Astrocyte (in vitro differentiated cells and primary cell): ENCODE data around the gene ZFP1. TPM values are rescaled to one million over a fixed set of nuclear protein-coding genes. Genes with fewer than 3 reads are reported as not detected.

ENCODE experiments used
- DNase-seq: peaks from one replicate; pipeline ENCODE4 v3.0.0-alpha.2; 2010; ENCODE audit warnings: low read depth
- FAIRE-seq: peaks from 2 replicates; lab custom pipeline; 2011; peaks lifted over from hg19 to GRCh38; lab: Jason Lieb, UNC
- H2AFZ ChIP-seq: 2 replicates; pipeline ENCODE4 v1.6.0; 2012; ENCODE audit warnings: low read depth, low read length, inconsistent platforms
- H3K27ac ChIP-seq: 2 replicates; pipeline ENCODE4 v1.5.1; 2011; ENCODE audit warnings: low read depth, low read length, inconsistent platforms
- H3K27me3 ChIP-seq: 2 replicates; pipeline ENCODE4 v1.6.0; 2011; ENCODE audit warnings: low read length, inconsistent platforms; ENCODE audit not compliant: insufficient read depth
- H3K36me3 ChIP-seq: 2 replicates; pipeline ENCODE4 v1.5.1; 2011; ENCODE audit warnings: low read length, inconsistent platforms; ENCODE audit not compliant: insufficient read depth
- H3K4me1 ChIP-seq: 2 replicates; pipeline ENCODE4 v1.5.1; 2011; ENCODE audit warnings: low read length, inconsistent platforms; ENCODE audit not compliant: insufficient read depth
- H3K4me2 ChIP-seq: 2 replicates; pipeline ENCODE4 v1.6.0; 2012; ENCODE audit warnings: low read length, inconsistent platforms
- H3K4me3 ChIP-seq: 2 replicates; pipeline ENCODE4 v1.5.1; 2011; ENCODE audit warnings: low read depth, mild to moderate bottlenecking, low read length, inconsistent platforms; ENCODE audit not compliant: insufficient read depth
- H3K79me2 ChIP-seq: 2 replicates; pipeline ENCODE4 v1.6.0; 2012; ENCODE audit warnings: mild to moderate bottlenecking, low read length, inconsistent platforms; ENCODE audit not compliant: insufficient read depth
- H3K9ac ChIP-seq: 2 replicates; pipeline ENCODE4 v1.6.0; 2012; ENCODE audit warnings: mild to moderate bottlenecking, low read length, inconsistent platforms
- H3K9me3 ChIP-seq: 2 replicates; pipeline ENCODE4 v1.5.1; 2012; ENCODE audit warnings: low read depth, mild to moderate bottlenecking, low read length, inconsistent platforms; ENCODE audit not compliant: insufficient read depth
- H4K20me1 ChIP-seq: 2 replicates; pipeline ENCODE4 v1.6.0; 2012; ENCODE audit warnings: low read length, inconsistent platforms; ENCODE audit not compliant: insufficient read depth
- H3K27ac Mint-ChIP-seq: one replicate; pipeline ENCODE4 v1.8.0; 2021; ENCODE audit warnings: mild to moderate bottlenecking, mixed read lengths; ENCODE audit not compliant: unreplicated experiment
- H3K27me3 Mint-ChIP-seq: one replicate; pipeline ENCODE4 v1.8.0; 2021; ENCODE audit warnings: low read depth, mixed read lengths; ENCODE audit not compliant: unreplicated experiment
- H3K36me3 Mint-ChIP-seq: one replicate; pipeline ENCODE4 v1.8.0; 2021; ENCODE audit warnings: low read depth, mixed read lengths; ENCODE audit not compliant: unreplicated experiment
- H3K4me1 Mint-ChIP-seq: one replicate; pipeline ENCODE4 v1.8.0; 2021; ENCODE audit warnings: low read depth, mixed read lengths; ENCODE audit not compliant: unreplicated experiment
- H3K4me3 Mint-ChIP-seq: one replicate; pipeline ENCODE4 v1.8.0; 2021; ENCODE audit warnings: mild to moderate bottlenecking, moderate library complexity, mixed read lengths; ENCODE audit not compliant: unreplicated experiment
- H3K9me3 Mint-ChIP-seq: one replicate; pipeline ENCODE4 v1.8.0; 2021; ENCODE audit warnings: mild to moderate bottlenecking, mixed read lengths; ENCODE audit not compliant: unreplicated experiment
- CTCF ChIP-seq: IDR thresholded peaks from 2 replicates; pipeline ENCODE4 v1.5.1; 2011; ENCODE audit warnings: low read depth, mild to moderate bottlenecking, inconsistent platforms, low read length, moderate library complexity; ENCODE audit not compliant: insufficient read depth
- EZH2 ChIP-seq: IDR thresholded peaks from 2 replicates; pipeline ENCODE4 v1.6.1; 2012; ENCODE audit warnings: mild to moderate bottlenecking, low read length, inconsistent platforms; ENCODE audit not compliant: insufficient read depth
- total RNA-seq: library from RNA; stranded (reverse); gene quantifications from 2 replicates; pipeline ENCODE4 v1.2.1, GENCODE V29; 2021

ZFP1 gene
- total RNA-seq, 1 donor from 2014 or later = 8.2 TPM

- Histone ChIP-seq H3K4me1 (no peaks in the 10 kb centered on the region), H3K9me3 (no peaks in the 10 kb centered on the region), H3K27ac (no peak overlapping the region), H3K36me3 (no peaks in the 10 kb centered on the region), H4K20me1 (no peaks in the 10 kb centered on the region), H3K4me2 (no peak overlapping the region), H3K79me2 (peaks cover 5% of the 10 kb centered on the region), H2AFZ (no peak overlapping the region), H3K27me3 (no peaks in the 10 kb centered on the region), H3K4me3 (no peak overlapping the region), H3K9ac (no peak overlapping the region)
- Mint-ChIP-seq H3K27ac (no peak overlapping the region), H3K4me1 (no peaks in the 10 kb centered on the region), H3K27me3 (no peaks in the 10 kb centered on the region), H3K9me3 (peaks cover 57% of the 10 kb centered on the region), H3K36me3 (peaks cover 60% of the 10 kb centered on the region), H3K4me3 (no peak overlapping the region)
- FAIRE-seq = no peak
- TF ChIP-seq CTCF = no peak
- TF ChIP-seq EZH2 = no peak
- DNase-seq = no peak
These were observed 12.1 kb downstream of the ZFP1 start for GRCh38 chr16:75160386-75160785.

- H3K9me3 Mint-ChIP-seq = peaks cover 87% of the 10 kb centered on the region
- no peaks in the 10 kb centered on the region for H3K27me3 ChIP-seq
- H3K4me3 Mint-ChIP-seq = no peak overlapping the region
- H3K27ac Mint-ChIP-seq = no peak overlapping the region
- no peak overlapping the region for H3K4me2 ChIP-seq
- TF ChIP-seq CTCF (no peak), EZH2 (no peak)
- no peaks in the 10 kb centered on the region for H4K20me1 ChIP-seq
- no peak overlapping the region for H3K9ac ChIP-seq
- H3K79me2 ChIP-seq = no peaks in the 10 kb centered on the region
- H3K4me3 ChIP-seq = no peak overlapping the region
- H2AFZ ChIP-seq = no peak overlapping the region
- no peaks in the 10 kb centered on the region for H3K4me1 Mint-ChIP-seq
- no peak for FAIRE-seq
- DNase-seq = no peak
- no peaks in the 10 kb centered on the region for H3K27me3 Mint-ChIP-seq
- H3K4me1 ChIP-seq = no peaks in the 10 kb centered on the region
- H3K36me3 ChIP-seq = peaks cover 41% of the 10 kb centered on the region
- H3K9me3 ChIP-seq = peaks cover 57% of the 10 kb centered on the region
- peaks cover 73% of the 10 kb centered on the region for H3K36me3 Mint-ChIP-seq
- H3K27ac ChIP-seq = no peak overlapping the region
These were observed 21.6 kb downstream of the ZFP1 start for GRCh38 chr16:75169899-75170405.

- peaks cover 83% of the 10 kb centered on the region for H3K9me3 Mint-ChIP-seq
- no peak for TF ChIP-seq CTCF
- TF ChIP-seq EZH2 = no peak
- Histone ChIP-seq H3K4me1 (no peaks in the 10 kb centered on the region), H3K9me3 (peaks cover 59% of the 10 kb centered on the region), H2AFZ (no peak overlapping the region), H3K9ac (no peak overlapping the region), H4K20me1 (no peaks in the 10 kb centered on the region), H3K79me2 (no peaks in the 10 kb centered on the region), H3K4me3 (no peak overlapping the region), H3K27me3 (no peaks in the 10 kb centered on the region), H3K36me3 (peaks cover 29% of the 10 kb centered on the region), H3K27ac (no peak overlapping the region), H3K4me2 (no peak overlapping the region)
- FAIRE-seq (no peak), DNase-seq (no peak)
- no peaks in the 10 kb centered on the region for H3K27me3 Mint-ChIP-seq
- no peaks in the 10 kb centered on the region for H3K4me1 Mint-ChIP-seq
- H3K36me3 Mint-ChIP-seq = peaks cover 56% of the 10 kb centered on the region
- no peak overlapping the region for H3K27ac Mint-ChIP-seq
- no peak overlapping the region for H3K4me3 Mint-ChIP-seq
These were observed 24.3 kb downstream of the ZFP1 start for GRCh38 chr16:75172578-75172977.
